ENCODE results near the gene SLC26A2. TPM values are rescaled to one million over a fixed set of nuclear protein-coding genes. Genes with fewer than 3 reads are reported as not detected.

The SLC26A2 gene
- total RNA-seq, 4 donors from 2014 or later = 14.8 to 21.8 (median 16.6) TPM

DNA sequence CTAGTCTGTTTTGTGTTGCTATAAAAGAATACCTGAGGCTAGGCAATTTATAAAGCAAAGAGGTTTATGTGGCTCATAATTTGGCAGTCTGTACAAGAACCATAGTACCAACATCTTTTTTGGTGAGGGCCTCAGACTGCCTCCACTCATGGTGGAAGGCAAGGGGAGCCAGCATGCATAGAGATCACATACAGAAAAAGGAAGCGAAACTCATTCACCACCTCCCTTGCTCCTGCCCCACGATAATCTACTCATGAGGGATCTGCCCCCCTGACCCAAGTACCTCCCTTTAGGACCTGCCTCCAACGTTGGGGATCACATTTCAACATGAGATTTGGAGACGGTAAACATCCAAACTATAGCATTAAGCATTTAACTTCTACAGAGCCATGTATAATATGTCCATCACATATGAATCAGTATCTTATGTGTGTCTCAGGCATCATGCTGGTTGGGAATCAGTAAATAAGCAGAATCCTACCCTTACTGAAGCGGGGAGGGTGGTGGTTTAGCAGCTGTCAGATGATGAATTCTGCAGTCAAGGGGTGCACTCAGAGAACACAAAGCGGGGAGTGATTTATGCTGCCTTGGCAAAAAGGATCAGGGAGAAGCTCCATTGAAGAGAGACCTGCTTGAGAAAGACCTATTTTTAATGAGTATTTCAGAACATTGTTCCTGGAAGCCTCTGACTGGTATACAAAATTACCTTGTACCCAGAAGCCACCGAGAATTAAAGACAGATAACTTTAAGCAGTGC, 74.8 kb downstream of the SLC26A2 start:
- no peak for ATAC-seq (ENCODE audit: low FRiP score)
- TF ChIP-seq, protein P1, sequence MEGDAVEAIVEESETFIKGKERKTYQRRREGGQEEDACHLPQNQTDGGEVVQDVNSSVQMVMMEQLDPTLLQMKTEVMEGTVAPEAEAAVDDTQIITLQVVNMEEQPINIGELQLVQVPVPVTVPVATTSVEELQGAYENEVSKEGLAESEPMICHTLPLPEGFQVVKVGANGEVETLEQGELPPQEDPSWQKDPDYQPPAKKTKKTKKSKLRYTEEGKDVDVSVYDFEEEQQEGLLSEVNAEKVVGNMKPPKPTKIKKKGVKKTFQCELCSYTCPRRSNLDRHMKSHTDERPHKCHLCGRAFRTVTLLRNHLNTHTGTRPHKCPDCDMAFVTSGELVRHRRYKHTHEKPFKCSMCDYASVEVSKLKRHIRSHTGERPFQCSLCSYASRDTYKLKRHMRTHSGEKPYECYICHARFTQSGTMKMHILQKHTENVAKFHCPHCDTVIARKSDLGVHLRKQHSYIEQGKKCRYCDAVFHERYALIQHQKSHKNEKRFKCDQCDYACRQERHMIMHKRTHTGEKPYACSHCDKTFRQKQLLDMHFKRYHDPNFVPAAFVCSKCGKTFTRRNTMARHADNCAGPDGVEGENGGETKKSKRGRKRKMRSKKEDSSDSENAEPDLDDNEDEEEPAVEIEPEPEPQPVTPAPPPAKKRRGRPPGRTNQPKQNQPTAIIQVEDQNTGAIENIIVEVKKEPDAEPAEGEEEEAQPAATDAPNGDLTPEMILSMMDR (IDR thresholded peaks at IDR 0.05) = no peak

DNA sequence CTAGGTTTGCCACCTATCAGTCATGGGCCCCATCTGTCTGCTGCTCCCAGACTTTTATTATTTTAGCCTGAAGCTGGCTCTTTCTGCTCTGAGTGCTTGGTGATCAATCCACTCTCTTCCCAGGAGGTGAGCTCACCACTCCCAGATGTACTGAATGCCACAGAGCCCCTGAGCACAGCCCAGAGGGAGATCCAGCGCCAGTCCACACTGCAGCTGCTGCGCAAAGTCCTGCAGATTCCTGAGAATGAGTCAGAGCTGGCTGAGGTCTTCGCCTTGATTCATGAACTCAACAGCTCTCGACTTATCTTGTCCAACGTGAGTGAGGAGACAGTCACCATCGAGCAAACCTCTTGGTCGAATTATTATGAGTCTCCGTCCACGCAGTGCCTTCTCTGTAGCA, 76.0 kb downstream of the SLC26A2 start:
- TF ChIP-seq, protein P1 (IDR thresholded peaks at IDR 0.05) = no peak
- DNase-seq (ENCODE audit: low spot score) (no peak), ATAC-seq (ENCODE audit: low FRiP score) (peak; percentile 95)

More for the DNA sequence above, 74.8 kb downstream of the SLC26A2 start:
- DNase-seq (ENCODE audit: low spot score) = no peak

Small RNA genes within 50 kb of the gene (small RNA-seq; reads per million reads assigned to genes)
- gene RF00019 = not detected

Other genes starting within 250 kb of the SLC26A2 start
- gene PPARGC1B, start 230.4 kb upstream of the SLC26A2 start, total RNA-seq = 10 to 100 TPM in 3 of 4 donors, 1 to 10 TPM in 1; 8.7 to 15.2 (median 12.1) TPM
- not detected for gene PDE6A, start 16.0 kb upstream of the SLC26A2 start, total RNA-seq
- gene TIGD6, start 39.9 kb downstream of the SLC26A2 start, total RNA-seq = 1 to 10 TPM; 3.1 to 4.9 (median 3.8) TPM
- gene HMGXB3, start 40.0 kb downstream of the SLC26A2 start, total RNA-seq = 10 to 100 TPM; 31.6 to 63.8 (median 37.9) TPM
- gene CSF1R, start 125.8 kb downstream of the SLC26A2 start, total RNA-seq = 100 to 1,000 TPM in 1 of 4 donors, 10 to 100 TPM in 3; 55.6 to 140 (median 77.6) TPM
- gene PDGFRB, start 195.1 kb downstream of the SLC26A2 start, total RNA-seq = 100 to 1,000 TPM; 126 to 366 (median 149) TPM
- gene CDX1, start 206.0 kb downstream of the SLC26A2 start, total RNA-seq = not detected
- not detected for gene SLC6A7, start 229.3 kb downstream of the SLC26A2 start, total RNA-seq

Data from omental fat pad (tissue), 4 donors.